Effector memory CD8-positive, alpha-beta T cell (primary cell): ENCODE measurements around the gene NOS1AP.

Source experiments
- ATAC-seq: fragments of 150-1000 bp; cut with Tn5 transposase; replicated peaks from 2 replicates; pipeline ENCODE4 v1.10.0; 2021; ENCODE audit warnings: mild to moderate bottlenecking, moderate library complexity
- DNase-seq, 3 experiments: peaks; one replicate each; pipeline ENCODE4 v3.0.0; 2021
- H3K27ac Mint-ChIP-seq, 2 donors: one replicate each; pipeline ENCODE4 v1.8.0; 2022; ENCODE audit warnings: mild to moderate bottlenecking in 2 of 2, mixed read lengths in 2 of 2, moderate library complexity in 2 of 2
- H3K27me3 Mint-ChIP-seq, 2 donors: one replicate each; pipeline ENCODE4 v1.8.0; 2022; ENCODE audit warnings: mixed read lengths in 2 of 2
- H3K36me3 Mint-ChIP-seq: one replicate; pipeline ENCODE4 v1.8.0; 2022; ENCODE audit warnings: mild to moderate bottlenecking, moderate library complexity, mixed read lengths; ENCODE audit not compliant: insufficient read depth
- H3K4me1 Mint-ChIP-seq, 2 donors: one replicate each; pipeline ENCODE4 v1.8.0; 2022; ENCODE audit warnings: low read depth in 2 of 2, mixed read lengths in 2 of 2
- H3K4me3 Mint-ChIP-seq, 2 donors: one replicate each; pipeline ENCODE4 v1.8.0; 2022; ENCODE audit warnings: mild to moderate bottlenecking in 2 of 2, mixed read lengths in 2 of 2, moderate library complexity in 2 of 2
- H3K9me3 Mint-ChIP-seq, 2 donors: one replicate each; pipeline ENCODE4 v1.8.0; 2022; ENCODE audit warnings: mixed read lengths in 2 of 2

Gene NOS1AP

DNA sequence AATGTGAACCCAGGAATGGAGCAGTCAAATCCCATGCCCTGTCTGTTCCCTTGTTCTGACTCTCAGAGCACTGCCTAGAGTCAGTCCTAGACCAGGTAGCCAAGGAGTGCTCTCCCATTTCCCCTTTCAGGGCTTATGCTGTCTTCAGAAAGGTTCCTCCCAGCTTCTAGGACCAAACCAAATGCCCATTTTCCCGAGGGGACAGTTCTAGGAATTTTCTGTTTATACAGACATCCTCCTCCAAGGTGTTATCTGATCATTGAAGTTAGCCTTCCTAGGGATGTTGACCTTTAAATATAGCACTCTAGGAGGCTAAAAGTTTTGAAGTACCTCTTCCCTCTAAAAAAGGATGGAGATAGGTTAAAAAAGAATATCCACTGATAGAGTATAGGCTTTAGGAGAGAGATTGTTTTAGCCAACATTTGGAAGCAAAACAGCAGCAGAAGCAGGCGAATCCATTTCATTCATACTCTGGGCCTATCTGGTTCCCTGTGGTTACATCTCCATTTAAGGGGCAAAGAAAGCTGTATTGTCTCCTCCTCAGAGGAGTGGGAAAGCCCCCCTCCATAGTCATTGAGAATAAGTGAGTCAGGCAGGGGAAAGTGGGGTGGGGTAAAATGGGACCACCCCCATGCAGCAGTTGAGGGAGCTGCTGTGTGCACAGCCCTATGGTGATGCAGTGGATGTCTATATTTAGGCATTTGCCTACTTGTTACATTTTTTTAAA, 180.7 kb downstream of the NOS1AP start:
- peaks cover 12 to 38% of the 10 kb centered on the region in 2 donors for H3K27me3 Mint-ChIP-seq
- H3K27ac Mint-ChIP-seq: no peak overlapping the region
- no peaks in the 10 kb centered on the region for H3K4me1 Mint-ChIP-seq
- no peaks in the 10 kb centered on the region for H3K9me3 Mint-ChIP-seq
- ATAC-seq (no peak), DNase-seq (no peak)
- H3K36me3 Mint-ChIP-seq: no peaks in the 10 kb centered on the region
- no peak overlapping the region for H3K4me3 Mint-ChIP-seq

DNA sequence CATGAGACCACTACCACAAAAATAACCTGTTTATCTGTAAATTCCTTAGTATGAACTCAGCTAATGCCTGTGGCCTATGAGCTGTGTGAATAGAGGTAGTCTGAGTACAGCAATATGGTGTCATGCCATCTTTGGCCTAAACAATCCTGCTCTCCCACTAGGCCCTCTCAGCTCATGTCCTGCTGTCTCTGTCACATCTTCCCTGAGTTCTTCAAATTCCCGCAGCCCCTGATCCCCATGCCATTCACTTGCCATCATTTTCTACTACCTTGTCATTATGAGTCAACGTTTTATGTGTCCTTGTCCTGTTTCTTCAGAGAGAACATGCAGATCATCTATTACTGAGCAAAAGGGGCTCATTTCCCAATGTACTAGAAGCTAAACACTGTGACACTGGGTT, 181.6 kb downstream of the NOS1AP start:
- Mint-ChIP-seq H3K4me3 (no peak overlapping the region), H3K9me3 (no peaks in the 10 kb centered on the region), H3K36me3 (no peaks in the 10 kb centered on the region), H3K4me1 (no peaks in the 10 kb centered on the region), H3K27ac (no peak overlapping the region), H3K27me3 (peaks cover 7 to 40% of the 10 kb centered on the region in 2 donors)
- no peak for ATAC-seq
- DNase-seq: no peak

DNA sequence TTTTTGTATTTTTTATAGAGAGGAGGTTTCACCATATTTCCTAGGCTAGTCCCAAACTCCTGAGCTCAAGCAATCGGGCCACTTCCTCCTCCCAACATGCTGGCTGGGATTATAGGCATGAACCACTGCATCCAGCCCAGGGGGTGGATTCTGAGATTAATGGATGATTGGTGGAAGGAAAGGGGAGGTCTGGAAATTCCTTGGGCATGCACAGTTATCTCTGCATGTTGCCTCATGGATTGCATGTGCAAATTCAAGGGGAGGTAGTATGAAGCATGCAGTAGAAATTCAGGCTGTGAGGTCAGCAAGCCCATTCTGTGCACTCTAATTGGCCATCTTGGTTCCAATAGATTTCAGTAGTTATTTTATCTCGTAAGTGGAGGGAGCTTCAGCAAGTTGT, 182.7 kb downstream of the NOS1AP start:
- ATAC-seq: no peak
- H3K27me3 Mint-ChIP-seq: peaks cover 17 to 45% of the 10 kb centered on the region in 2 donors
- H3K27ac Mint-ChIP-seq: no peak overlapping the region
- H3K36me3 Mint-ChIP-seq: no peaks in the 10 kb centered on the region
- H3K9me3 Mint-ChIP-seq: no peaks in the 10 kb centered on the region
- DNase-seq: no peak
- H3K4me3 Mint-ChIP-seq: no peak overlapping the region
- H3K4me1 Mint-ChIP-seq: no peaks in the 10 kb centered on the region

DNA sequence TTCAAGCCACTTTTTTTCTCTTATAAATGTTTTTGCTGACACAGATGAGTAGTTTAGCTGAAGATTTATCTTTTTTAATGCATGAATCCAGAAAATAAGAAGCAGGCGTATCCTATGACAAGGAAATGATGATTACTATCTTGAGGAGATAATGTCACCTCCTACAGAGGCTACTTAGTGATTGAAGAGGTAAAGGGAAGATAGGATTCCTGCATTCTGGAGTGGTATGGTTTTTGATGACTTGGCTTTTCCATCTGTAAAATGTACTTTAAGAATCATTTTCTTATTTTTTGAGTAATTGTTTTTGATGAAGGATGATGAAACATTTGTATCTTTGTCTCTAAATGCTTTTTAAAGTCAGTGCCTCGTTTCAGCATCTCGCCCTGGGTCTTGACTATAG, 184.3 kb downstream of the NOS1AP start:
- H3K4me1 Mint-ChIP-seq: no peaks in the 10 kb centered on the region
- H3K4me3 Mint-ChIP-seq: no peak overlapping the region
- ATAC-seq: no peak
- no peaks in the 10 kb centered on the region for H3K36me3 Mint-ChIP-seq
- H3K9me3 Mint-ChIP-seq: no peaks in the 10 kb centered on the region
- no peak for DNase-seq
- H3K27me3 Mint-ChIP-seq: peaks cover 17 to 57% of the 10 kb centered on the region in 2 donors
- H3K27ac Mint-ChIP-seq: no peak overlapping the region

DNA sequence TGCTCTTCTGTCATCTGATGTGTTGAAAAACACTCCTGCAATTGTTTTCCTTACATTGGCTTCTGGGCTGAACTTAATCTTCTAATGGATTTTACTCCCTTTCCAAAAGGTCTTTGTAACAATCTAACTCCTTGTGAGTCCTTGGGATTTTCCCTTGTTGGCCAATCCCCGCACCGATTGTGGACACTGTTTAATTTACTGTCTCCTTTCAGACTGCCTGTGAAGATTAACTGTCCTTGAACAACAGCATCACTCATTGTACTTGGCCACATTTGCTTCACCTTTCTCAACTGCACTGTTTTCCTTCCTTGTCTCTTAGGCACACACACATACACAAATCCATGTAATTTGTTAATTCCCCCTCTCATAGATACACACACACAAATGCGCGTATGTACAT, 186.8 kb downstream of the NOS1AP start:
- no peak for DNase-seq
- Mint-ChIP-seq H3K27me3 (peaks cover 17 to 64% of the 10 kb centered on the region in 2 donors), H3K4me1 (no peaks in the 10 kb centered on the region), H3K27ac (no peak overlapping the region), H3K9me3 (no peaks in the 10 kb centered on the region), H3K4me3 (no peak overlapping the region), H3K36me3 (no peaks in the 10 kb centered on the region)
- no peak for ATAC-seq

DNA sequence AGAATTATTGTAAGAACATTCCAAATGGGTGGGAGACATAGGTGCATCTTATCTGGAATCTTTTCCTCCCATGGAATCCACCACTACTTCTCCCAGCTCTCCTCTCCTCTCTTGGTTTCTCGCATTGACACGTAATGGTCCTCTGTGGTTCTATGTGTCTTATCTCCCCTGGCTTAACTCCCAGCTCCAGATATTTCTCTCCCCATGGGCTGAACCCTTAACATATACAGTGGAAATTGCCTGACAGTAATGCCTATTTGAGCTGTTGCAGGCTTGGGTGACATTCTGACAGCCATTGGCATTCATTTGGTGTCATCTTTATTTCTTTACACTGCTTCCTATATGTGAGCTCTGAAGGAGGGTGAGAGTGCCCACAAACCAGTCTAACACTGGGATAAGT, 188.9 kb downstream of the NOS1AP start:
- no peak for ATAC-seq
- Mint-ChIP-seq H3K4me3 (no peak overlapping the region), H3K27me3 (peaks cover 31 to 66% of the 10 kb centered on the region in 2 donors), H3K27ac (no peak overlapping the region), H3K4me1 (no peaks in the 10 kb centered on the region), H3K9me3 (no peaks in the 10 kb centered on the region), H3K36me3 (no peaks in the 10 kb centered on the region)
- no peak for DNase-seq

DNA sequence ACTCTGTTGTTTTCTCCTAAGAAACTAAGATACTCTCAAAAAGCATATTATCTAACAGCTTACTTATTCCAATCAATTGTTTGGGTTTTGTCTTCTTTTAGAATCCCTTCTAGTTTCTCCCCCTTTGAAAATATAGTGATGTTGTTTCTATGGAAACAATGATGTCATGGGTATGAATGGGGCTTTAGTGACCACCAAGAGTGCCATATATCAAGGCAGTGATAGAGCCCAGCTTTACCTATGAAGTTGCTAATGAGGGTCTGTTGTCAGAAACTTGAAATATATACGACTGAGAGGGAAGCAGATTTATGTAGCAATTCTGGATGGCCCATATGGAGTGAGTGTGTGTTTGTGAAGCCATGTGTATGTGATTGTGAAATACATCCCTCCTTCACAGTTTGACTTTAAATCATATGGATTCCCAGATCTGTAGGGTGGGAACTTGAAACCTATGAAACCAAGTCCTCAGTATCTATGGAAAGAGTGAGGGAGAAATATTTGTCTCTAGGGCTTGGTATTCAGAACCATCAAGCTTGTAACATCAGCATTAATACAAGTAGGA, 190.5 kb downstream of the NOS1AP start:
- ATAC-seq (no peak), DNase-seq (no peak)
- Mint-ChIP-seq H3K9me3 (no peaks in the 10 kb centered on the region), H3K4me3 (no peak overlapping the region), H3K27ac (no peak overlapping the region), H3K36me3 (no peaks in the 10 kb centered on the region), H3K4me1 (no peaks in the 10 kb centered on the region), H3K27me3 (peaks cover 34 to 61% of the 10 kb centered on the region in 2 donors)

DNA sequence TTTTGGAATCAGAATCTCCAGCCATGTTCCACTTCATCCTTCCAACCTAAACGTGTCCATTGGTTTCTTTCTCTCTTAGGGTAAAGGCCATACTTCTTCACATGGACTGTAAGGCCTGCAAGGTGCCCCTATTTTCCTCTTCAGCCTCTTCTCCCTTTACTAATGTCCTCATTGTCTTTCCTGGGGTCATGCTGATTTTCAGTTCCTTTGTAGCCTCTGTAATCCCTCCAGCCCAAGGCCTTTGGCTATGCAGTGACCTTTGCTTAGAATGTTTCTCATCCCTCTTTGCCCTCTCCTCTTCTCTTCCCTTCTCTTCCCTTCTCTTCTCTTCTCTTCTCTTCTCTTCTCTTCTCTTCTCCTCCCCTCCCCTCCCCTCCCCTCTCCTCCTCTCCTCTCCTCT, 194.6 kb downstream of the NOS1AP start:
- Mint-ChIP-seq H3K4me3 (no peak overlapping the region), H3K27ac (no peak overlapping the region), H3K36me3 (no peaks in the 10 kb centered on the region), H3K4me1 (no peaks in the 10 kb centered on the region), H3K27me3 (peaks cover 25 to 34% of the 10 kb centered on the region in 2 donors), H3K9me3 (no peaks in the 10 kb centered on the region)
- no peak for DNase-seq
- no peak for ATAC-seq

DNA sequence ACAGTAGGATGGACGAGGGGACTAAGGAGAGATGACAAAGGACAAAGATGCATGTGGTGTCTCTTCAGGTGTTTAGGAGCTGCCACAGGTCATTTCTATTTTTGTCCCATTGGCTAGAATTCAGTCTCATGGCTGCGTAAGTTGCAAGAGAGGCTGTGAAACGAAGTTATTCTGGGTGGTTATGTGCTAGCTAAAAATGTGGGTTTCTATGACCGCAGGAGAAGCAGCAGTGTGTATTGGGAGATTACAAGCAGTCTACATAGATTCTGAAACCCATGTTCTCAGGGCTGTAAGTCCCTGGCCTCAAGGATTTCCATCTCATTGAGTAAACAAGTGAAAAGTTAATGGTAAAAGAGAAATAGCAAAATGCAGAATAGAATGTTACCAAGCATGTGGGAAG, 196.5 kb downstream of the NOS1AP start:
- Mint-ChIP-seq H3K9me3 (no peaks in the 10 kb centered on the region), H3K27me3 (peaks cover 23 to 41% of the 10 kb centered on the region in 2 donors), H3K36me3 (no peaks in the 10 kb centered on the region), H3K4me1 (no peaks in the 10 kb centered on the region), H3K27ac (no peak overlapping the region), H3K4me3 (no peak overlapping the region)
- ATAC-seq (no peak), DNase-seq (no peak)

DNA sequence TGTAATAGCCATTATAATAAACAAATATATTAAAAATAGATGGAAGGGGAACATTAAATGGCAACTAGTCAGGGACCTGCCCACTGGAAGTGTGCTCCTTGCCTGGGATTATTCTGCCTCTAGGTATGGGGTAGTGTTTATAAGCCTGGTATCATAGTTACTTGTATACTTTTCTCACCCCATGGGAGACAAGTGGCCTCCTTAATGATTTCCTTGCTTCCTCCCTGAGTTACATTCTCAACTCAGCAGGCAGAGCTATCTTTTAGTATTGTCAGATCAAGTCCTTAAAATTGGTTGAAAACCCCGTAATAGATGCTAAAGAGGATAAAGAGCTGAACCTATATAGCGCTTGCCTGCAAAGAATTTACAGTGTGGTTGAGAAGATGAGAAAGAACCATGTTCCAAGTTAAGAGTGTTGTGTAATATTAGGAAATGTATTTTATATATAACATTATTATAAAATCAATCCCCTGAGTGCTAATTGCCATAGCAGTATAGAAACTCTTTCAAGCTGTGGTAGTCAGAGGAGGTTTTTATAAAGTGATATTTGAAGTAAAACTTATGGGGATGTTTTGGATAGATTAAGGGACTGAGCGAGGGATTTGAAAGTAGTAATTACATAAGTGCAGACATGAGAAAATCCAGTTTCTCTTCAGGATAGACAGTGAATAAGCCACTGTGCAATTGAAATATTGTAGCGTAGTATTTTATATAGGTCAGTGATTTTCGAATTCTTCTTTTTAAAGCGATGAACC, 200.7 kb downstream of the NOS1AP start:
- ATAC-seq (no peak), DNase-seq (no peak)
- Mint-ChIP-seq H3K36me3 (no peaks in the 10 kb centered on the region), H3K4me1 (no peaks in the 10 kb centered on the region), H3K27me3 (peaks cover 22 to 29% of the 10 kb centered on the region in 2 donors), H3K9me3 (no peaks in the 10 kb centered on the region), H3K4me3 (no peak overlapping the region), H3K27ac (no peak overlapping the region)

DNA sequence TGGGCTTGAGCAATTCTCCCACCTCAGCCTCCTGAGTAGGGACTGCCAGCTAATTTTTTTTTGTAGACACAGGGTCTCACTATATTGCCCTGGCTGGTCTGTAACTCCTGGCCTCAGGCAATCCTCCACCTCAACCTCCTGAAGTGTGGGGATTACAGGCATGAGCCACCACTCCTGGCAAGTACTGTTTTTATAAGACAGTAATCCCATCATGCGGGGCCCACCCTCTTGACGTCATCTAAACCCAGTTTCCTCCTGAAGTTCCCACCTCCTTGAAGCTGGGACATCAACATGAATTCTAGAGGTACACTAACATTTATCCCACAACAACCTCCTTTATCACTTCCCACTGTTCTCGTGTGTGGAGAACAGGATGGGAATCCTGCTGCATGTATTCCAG, 202.5 kb downstream of the NOS1AP start:
- Mint-ChIP-seq H3K36me3 (no peaks in the 10 kb centered on the region), H3K27ac (no peak overlapping the region), H3K4me3 (no peak overlapping the region), H3K27me3 (peaks cover 28 to 30% of the 10 kb centered on the region in 2 donors), H3K4me1 (no peaks in the 10 kb centered on the region), H3K9me3 (no peaks in the 10 kb centered on the region)
- DNase-seq (no peak), ATAC-seq (no peak)

DNA sequence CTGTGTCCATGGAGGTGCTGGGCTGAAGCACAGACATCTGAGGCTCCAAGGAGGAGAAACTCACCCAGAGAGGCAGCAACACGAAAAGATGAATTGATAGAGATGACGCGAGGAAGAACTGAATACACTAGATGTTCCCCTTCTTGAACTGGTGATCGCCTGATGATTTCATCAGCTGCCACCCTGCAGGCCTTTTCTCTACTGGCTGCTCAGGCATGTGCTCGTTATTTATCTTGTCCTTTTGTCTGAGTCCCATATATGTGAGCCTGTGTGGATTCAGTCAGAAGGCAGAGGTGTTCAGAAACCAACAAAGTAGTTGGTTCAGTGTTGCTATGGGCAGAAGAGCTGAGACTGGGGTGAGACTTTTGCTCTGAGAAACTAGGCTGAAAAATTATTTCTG, 202.9 kb downstream of the NOS1AP start:
- ATAC-seq: no peak
- Mint-ChIP-seq H3K27me3 (peaks cover 26 to 30% of the 10 kb centered on the region in 2 donors), H3K36me3 (no peaks in the 10 kb centered on the region), H3K4me3 (no peak overlapping the region), H3K27ac (no peak overlapping the region), H3K9me3 (no peaks in the 10 kb centered on the region), H3K4me1 (no peaks in the 10 kb centered on the region)
- no peak for DNase-seq

DNA sequence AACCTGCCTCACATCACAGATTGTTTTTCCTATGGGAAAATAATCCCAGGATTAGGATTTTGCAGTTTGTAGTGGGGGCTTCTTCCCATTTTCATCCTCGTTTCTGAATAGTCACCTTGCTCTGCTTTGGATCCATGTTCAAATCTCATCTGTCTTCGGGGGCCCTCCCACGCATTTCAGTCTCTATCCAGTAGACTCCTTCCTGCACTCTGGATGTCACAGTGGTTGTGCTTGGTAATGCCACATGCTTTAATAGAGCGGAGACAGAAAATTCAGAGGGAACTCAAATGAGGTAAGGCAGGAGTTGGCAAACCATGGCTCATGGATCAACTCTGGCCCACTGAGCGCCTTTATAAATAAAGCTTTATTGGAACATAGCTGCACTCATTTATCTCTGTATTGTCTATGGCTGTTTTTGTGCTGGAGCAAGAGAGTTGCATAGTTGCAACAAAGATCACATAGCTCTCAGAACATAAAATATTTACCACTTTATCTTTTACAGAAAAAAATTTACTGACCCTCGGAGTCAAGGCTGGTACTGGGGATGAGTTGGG, 206.2 kb downstream of the NOS1AP start:
- no peak for DNase-seq
- H3K4me3 Mint-ChIP-seq: no peak overlapping the region
- ATAC-seq: no peak
- peaks cover 38 to 40% of the 10 kb centered on the region in 2 donors for H3K27me3 Mint-ChIP-seq
- H3K36me3 Mint-ChIP-seq: no peaks in the 10 kb centered on the region
- H3K9me3 Mint-ChIP-seq: no peaks in the 10 kb centered on the region
- no peaks in the 10 kb centered on the region for H3K4me1 Mint-ChIP-seq
- no peak overlapping the region for H3K27ac Mint-ChIP-seq

DNA sequence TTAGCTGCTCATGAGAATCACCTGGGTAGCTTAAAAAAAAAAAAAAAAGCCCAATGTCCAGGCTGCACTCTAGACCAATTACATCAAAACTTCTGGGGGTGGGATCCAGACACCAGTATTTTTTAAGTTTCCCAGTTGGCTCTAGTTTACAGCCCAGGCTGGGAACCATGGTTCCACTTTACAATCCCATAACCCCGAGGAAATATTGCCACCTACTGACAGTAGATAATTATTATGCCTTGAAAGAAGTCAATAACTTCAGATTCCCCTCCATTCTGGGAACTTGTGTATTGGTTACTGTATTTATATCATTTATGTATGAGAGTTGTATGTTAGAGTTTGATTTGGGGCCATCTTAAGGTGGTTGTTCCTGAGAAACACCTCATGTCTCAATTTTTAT, 207.0 kb downstream of the NOS1AP start:
- no peak overlapping the region for H3K27ac Mint-ChIP-seq
- ATAC-seq: no peak

More for the DNA sequence above, 207.0 kb downstream of the NOS1AP start:
- no peaks in the 10 kb centered on the region for H3K4me1 Mint-ChIP-seq
- peaks cover 37 to 38% of the 10 kb centered on the region in 2 donors for H3K27me3 Mint-ChIP-seq
- DNase-seq: no peak
- H3K4me3 Mint-ChIP-seq: no peak overlapping the region
- no peaks in the 10 kb centered on the region for H3K9me3 Mint-ChIP-seq
- no peaks in the 10 kb centered on the region for H3K36me3 Mint-ChIP-seq
